Stimulated activated CD4-positive, alpha-beta T cell treated with anti-CD3 and anti-CD28 coated beads, TNF-alpha, amount 100 ng/mL, for 4 hours (primary cell): ENCODE results near the gene MYEOV.

Source experiments
- DNase-seq, 3 experiments: peaks; one replicate each; pipeline ENCODE4 v3.0.0-alpha.2; 2020; ENCODE audit warnings: low read depth in 3 of 3

MYEOV gene

DNA sequence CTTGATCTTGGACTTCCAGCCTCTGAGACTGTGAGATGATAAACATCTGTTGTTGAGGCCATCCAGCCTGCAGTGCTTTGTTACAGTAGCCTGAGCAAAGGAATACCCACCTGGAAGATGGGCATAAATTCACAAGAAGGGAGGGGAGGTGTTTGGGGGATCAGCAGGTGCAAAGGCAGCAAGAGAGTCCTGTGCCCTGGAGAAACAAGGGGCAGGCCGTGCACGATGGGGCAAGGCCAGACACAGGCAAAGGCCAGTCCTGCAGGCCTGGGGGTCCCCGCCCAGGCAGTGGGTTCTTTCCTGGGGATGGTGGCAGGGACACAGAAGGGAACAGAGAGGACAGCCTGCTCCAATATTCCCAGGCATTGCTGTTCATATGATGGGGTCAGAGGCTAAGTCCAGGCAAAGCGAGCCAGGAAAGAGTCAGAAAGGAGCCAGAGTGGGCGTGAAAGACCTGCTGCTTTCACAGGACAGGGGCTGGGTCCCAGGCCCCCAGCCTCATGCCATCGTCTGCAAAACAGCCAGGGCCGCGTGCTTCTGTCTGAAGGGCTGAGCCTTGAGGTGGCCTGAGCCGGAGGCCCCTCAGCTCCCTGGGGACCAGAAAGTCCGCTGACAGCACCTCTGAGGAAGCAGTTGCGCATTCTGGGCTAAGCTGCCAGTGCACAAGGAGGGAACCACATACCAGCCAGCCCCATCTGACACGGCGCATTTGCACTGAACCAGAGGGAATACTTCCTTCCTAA is 48.8 kb downstream of the MYEOV start:
- DNase-seq, result no peak

GRCh38 chr11:69343401-69344321 is 49.7 kb downstream of the MYEOV start:
- no peak for DNase-seq

DNA sequence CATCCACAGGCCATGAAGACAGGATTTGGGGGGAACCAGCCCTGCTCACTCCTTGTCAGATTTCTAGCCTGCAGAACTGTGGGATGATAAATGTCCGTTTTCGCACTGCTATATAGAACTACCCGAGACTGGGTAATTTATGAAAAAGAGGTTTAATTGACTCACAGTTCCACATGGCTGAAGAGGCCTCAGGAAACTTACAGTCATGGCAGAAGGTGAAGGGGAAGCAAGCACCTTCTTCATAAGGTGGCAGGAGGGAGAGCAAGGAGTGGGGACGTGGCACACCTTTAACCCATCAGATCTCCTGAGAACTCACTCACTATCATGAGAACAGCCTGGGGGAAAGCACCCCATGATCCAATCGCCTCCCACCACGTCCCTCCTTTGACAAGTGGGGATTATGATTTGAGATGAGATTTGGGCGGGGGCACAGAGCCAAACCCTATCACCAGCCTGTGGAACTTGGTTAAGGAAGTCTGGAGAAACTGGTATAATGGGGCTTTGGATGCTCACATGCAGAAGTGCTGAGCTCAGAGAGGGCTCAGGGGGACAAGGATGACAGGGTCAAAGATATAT is 50.7 kb downstream of the MYEOV start:
- no peak for DNase-seq
